HEK293 (cell line): ENCODE data around the gene TRMT112.

Source experiments
- GLI2 ChIP-seq: fragments of 450-650 bp; formaldehyde crosslinking; IDR thresholded peaks from 2 replicates; pipeline ENCODE4; 2017; ENCODE audit warnings: missing biosample characterization, missing genetic modification characterization, low read depth, borderline replicate concordance
- GLI4 ChIP-seq: fragments of 450-650 bp; formaldehyde crosslinking; IDR thresholded peaks from 2 replicates; pipeline ENCODE4 v1.5.1; 2016; ENCODE audit warnings: missing biosample characterization, missing genetic modification characterization
- GLIS1 ChIP-seq: fragments of 450-650 bp; formaldehyde crosslinking; IDR thresholded peaks from 2 replicates; pipeline ENCODE4 v1.5.1; 2016; ENCODE audit warnings: missing biosample characterization, missing genetic modification characterization
- HOXC10 ChIP-seq: sonication (generic); formaldehyde crosslinking; IDR thresholded peaks from 2 replicates; pipeline ENCODE4 v1.8.1; 2023; ENCODE audit warnings: mild to moderate bottlenecking, missing genetic modification reagents
- KLF9 ChIP-seq: fragments of 450-650 bp; formaldehyde crosslinking; IDR thresholded peaks from 2 replicates; pipeline ENCODE4 v1.5.1; 2016; ENCODE audit warnings: missing biosample characterization, missing genetic modification characterization, low read depth
- SCRT1 ChIP-seq: fragments of 450-650 bp; formaldehyde crosslinking; IDR thresholded peaks from 2 replicates; pipeline ENCODE4 v1.5.1; 2016; ENCODE audit warnings: missing biosample characterization, missing genetic modification characterization, borderline replicate concordance
- SP7 ChIP-seq: fragments of 450-650 bp; formaldehyde crosslinking; IDR thresholded peaks from 2 replicates; pipeline ENCODE4 v1.5.1; 2016; ENCODE audit warnings: missing biosample characterization, missing genetic modification characterization
- ZBTB1 ChIP-seq: fragments of 450-650 bp; formaldehyde crosslinking; IDR thresholded peaks from 2 replicates; pipeline ENCODE4 v1.5.1; 2016; ENCODE audit warnings: missing biosample characterization, missing genetic modification characterization
- ZFHX2 ChIP-seq: fragments of 450-650 bp; formaldehyde crosslinking; conservative IDR thresholded peaks from 2 replicates; pipeline ENCODE4 v1.5.1; 2016; ENCODE audit warnings: missing biosample characterization, missing genetic modification characterization
- ZNF10 ChIP-seq: fragments of 450-650 bp; formaldehyde crosslinking; IDR thresholded peaks from 2 replicates; pipeline ENCODE4 v1.5.1; 2017; ENCODE audit warnings: missing biosample characterization, missing genetic modification characterization
- ZNF121 ChIP-seq: fragments of 450-650 bp; formaldehyde crosslinking; IDR thresholded peaks from 2 replicates; pipeline ENCODE4 v1.5.1; 2016; ENCODE audit warnings: missing biosample characterization, missing genetic modification characterization
- ZNF140 ChIP-seq: fragments of 450-650 bp; formaldehyde crosslinking; IDR thresholded peaks from 2 replicates; pipeline ENCODE4 v1.5.1; 2016; ENCODE audit warnings: missing biosample characterization, missing genetic modification characterization
- ZNF157 ChIP-seq: fragments of 450-650 bp; formaldehyde crosslinking; IDR thresholded peaks from 2 replicates; pipeline ENCODE4 v1.5.1; 2016; ENCODE audit warnings: missing biosample characterization, missing genetic modification characterization
- ZNF169 ChIP-seq: fragments of 450-650 bp; formaldehyde crosslinking; IDR thresholded peaks from 2 replicates; pipeline ENCODE4 v1.5.1; 2016; ENCODE audit warnings: missing biosample characterization, missing genetic modification characterization
- ZNF184 ChIP-seq: fragments of 450-650 bp; IDR thresholded peaks from 2 replicates; pipeline ENCODE4 v1.5.1; 2018; ENCODE audit warnings: missing biosample characterization, mild to moderate bottlenecking, missing genetic modification characterization
- ZNF311 ChIP-seq: fragments of 450-650 bp; formaldehyde crosslinking; IDR thresholded peaks from 2 replicates; pipeline ENCODE4 v1.5.1; 2017; ENCODE audit warnings: missing biosample characterization, missing genetic modification characterization, borderline replicate concordance
- ZNF354C ChIP-seq: fragments of 450-650 bp; formaldehyde crosslinking; IDR thresholded peaks from 2 replicates; pipeline ENCODE4 v1.5.1; 2016; ENCODE audit warnings: missing biosample characterization, missing genetic modification characterization, low read depth, borderline replicate concordance
- ZNF426 ChIP-seq: fragments of 450-650 bp; formaldehyde crosslinking; IDR thresholded peaks from 2 replicates; pipeline ENCODE4 v1.5.1; 2017; ENCODE audit warnings: missing biosample characterization, missing genetic modification characterization, mild to moderate bottlenecking, inconsistent platforms, moderate library complexity
- ZNF473 ChIP-seq: fragments of 450-650 bp; formaldehyde crosslinking; IDR thresholded peaks from 2 replicates; pipeline ENCODE4 v1.5.1; 2017; ENCODE audit warnings: missing biosample characterization, missing genetic modification characterization
- ZNF600 ChIP-seq: fragments of 450-650 bp; formaldehyde crosslinking; IDR thresholded peaks from 2 replicates; pipeline ENCODE4 v1.5.1; 2016; ENCODE audit warnings: missing biosample characterization, missing genetic modification characterization
- ZNF610 ChIP-seq: fragments of 450-650 bp; formaldehyde crosslinking; IDR thresholded peaks from 2 replicates; pipeline ENCODE4 v1.5.1; 2016; ENCODE audit warnings: missing biosample characterization, missing genetic modification characterization, borderline replicate concordance
- ZNF623 ChIP-seq: fragments of 450-650 bp; formaldehyde crosslinking; IDR thresholded peaks from 2 replicates; pipeline ENCODE4 v1.5.1; 2016; ENCODE audit warnings: missing biosample characterization, missing genetic modification characterization
- ZNF626 ChIP-seq: fragments of 450-650 bp; sonication (Bioruptor Pico); formaldehyde crosslinking; IDR thresholded peaks from 2 replicates; pipeline ENCODE4 v1.5.1; 2018; ENCODE audit warnings: missing biosample characterization, missing genetic modification characterization, inconsistent platforms
- TF ChIP-seq, protein P1 (sequence below): fragments of 450-650 bp; formaldehyde crosslinking; IDR thresholded peaks from 2 replicates; pipeline ENCODE4 v1.5.1; 2016; ENCODE audit warnings: missing biosample characterization, missing genetic modification characterization
- TF ChIP-seq, protein P2 (sequence below): fragments of 450-650 bp; formaldehyde crosslinking; IDR thresholded peaks from 2 replicates; pipeline ENCODE4 v1.5.1; 2016; ENCODE audit warnings: missing biosample characterization, missing genetic modification characterization
- TF ChIP-seq, protein P3 (sequence below): fragments of 450-650 bp; formaldehyde crosslinking; IDR thresholded peaks from 2 replicates; pipeline ENCODE4 v1.5.1; 2017; ENCODE audit warnings: missing biosample characterization, missing genetic modification characterization
- TF ChIP-seq, protein P4 (sequence below): fragments of 450-650 bp; formaldehyde crosslinking; IDR thresholded peaks from 2 replicates; pipeline ENCODE4 v1.5.1; 2016; ENCODE audit warnings: missing biosample characterization, missing genetic modification characterization
- TF ChIP-seq, protein P5 (sequence below): fragments of 450-650 bp; formaldehyde crosslinking; IDR thresholded peaks from 2 replicates; pipeline ENCODE4 v1.5.1; 2016; ENCODE audit warnings: missing biosample characterization, missing genetic modification characterization
- TF ChIP-seq, protein P6 (sequence below): fragments of 450-650 bp; IDR thresholded peaks from 2 replicates; pipeline ENCODE4 v1.5.1; 2018; ENCODE audit warnings: missing biosample characterization, missing genetic modification characterization
- TF ChIP-seq, protein P7 (sequence below): fragments of 450-650 bp; IDR thresholded peaks from 2 replicates; pipeline ENCODE4 v1.5.1; 2018; ENCODE audit warnings: missing biosample characterization, mild to moderate bottlenecking, missing genetic modification characterization

The TRMT112 gene

DNA sequence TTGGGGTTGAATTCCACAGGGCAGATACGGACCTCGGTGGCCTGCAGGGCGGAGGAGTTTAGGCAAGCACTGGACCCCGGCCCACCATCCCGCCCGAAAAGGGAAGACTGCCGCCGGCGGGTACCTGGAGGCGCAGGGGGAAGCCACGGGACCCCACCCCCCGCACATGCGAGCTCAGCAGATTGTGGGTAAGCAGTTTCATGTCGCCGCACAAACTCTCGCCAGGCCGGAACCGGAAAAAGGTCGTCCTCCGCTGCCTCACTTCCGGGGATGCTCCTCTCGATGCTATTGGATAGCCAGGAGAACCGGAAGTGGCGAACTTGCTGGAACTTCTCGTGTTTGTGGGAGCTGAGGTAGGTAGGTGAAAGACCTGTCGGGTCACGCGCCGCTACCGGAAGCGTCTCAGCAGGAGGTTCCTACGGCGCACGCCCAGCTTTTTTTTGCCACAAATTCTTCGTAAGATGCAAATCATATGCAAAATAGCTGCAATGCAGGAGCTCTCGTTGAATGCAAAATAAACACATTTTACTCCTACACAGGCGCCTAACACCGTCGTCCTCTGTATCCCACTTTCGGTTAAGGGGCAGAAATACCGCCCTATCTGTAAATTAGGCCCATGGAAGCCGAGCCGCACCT, at the start of gene TRMT112 (continued):
- TF ChIP-seq ZNF610 (no peak), GLI4 (tag by site-specific recombination) (no peak), ZNF354C (tag by site-specific recombination) (no peak), GLI2 (no peak), SCRT1 (tag by site-specific recombination) (no peak), ZNF311 (tag by site-specific recombination) (no peak), ZNF140 (tag by site-specific recombination) (no peak), ZNF157 (tag by site-specific recombination) (no peak), ZNF600 (tag by site-specific recombination) (no peak), ZNF623 (tag by site-specific recombination) (no peak), ZBTB1 (tag by site-specific recombination) (no peak), GLIS1 (peak; percentile 36), ZNF184 (tag by site-specific recombination) (no peak), ZNF426 (no peak), ZNF10 (tag by site-specific recombination) (no peak), ZNF626 (no peak), ZFHX2 (peak; percentile 28), ZNF121 (tag by site-specific recombination) (no peak), HOXC10 (CRISPR knock-in tag) (no peak), KLF9 (tag by site-specific recombination) (peak; percentile 66), SP7 (tag by site-specific recombination) (0 out of 2 replicates have a peak, but pooled peaks have one; percentile 46), ZNF169 (no peak), ZNF473 (tag by site-specific recombination) (no peak)
- TF ChIP-seq, protein P1, sequence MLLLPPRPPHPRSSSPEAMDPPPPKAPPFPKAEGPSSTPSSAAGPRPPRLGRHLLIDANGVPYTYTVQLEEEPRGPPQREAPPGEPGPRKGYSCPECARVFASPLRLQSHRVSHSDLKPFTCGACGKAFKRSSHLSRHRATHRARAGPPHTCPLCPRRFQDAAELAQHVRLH (tag by site-specific recombination), result peak; percentile 97
- TF ChIP-seq, protein P2, sequence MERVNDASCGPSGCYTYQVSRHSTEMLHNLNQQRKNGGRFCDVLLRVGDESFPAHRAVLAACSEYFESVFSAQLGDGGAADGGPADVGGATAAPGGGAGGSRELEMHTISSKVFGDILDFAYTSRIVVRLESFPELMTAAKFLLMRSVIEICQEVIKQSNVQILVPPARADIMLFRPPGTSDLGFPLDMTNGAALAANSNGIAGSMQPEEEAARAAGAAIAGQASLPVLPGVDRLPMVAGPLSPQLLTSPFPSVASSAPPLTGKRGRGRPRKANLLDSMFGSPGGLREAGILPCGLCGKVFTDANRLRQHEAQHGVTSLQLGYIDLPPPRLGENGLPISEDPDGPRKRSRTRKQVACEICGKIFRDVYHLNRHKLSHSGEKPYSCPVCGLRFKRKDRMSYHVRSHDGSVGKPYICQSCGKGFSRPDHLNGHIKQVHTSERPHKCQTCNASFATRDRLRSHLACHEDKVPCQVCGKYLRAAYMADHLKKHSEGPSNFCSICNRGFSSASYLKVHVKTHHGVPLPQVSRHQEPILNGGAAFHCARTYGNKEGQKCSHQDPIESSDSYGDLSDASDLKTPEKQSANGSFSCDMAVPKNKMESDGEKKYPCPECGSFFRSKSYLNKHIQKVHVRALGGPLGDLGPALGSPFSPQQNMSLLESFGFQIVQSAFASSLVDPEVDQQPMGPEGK (tag by site-specific recombination), result peak; percentile 82
- TF ChIP-seq, protein P3, sequence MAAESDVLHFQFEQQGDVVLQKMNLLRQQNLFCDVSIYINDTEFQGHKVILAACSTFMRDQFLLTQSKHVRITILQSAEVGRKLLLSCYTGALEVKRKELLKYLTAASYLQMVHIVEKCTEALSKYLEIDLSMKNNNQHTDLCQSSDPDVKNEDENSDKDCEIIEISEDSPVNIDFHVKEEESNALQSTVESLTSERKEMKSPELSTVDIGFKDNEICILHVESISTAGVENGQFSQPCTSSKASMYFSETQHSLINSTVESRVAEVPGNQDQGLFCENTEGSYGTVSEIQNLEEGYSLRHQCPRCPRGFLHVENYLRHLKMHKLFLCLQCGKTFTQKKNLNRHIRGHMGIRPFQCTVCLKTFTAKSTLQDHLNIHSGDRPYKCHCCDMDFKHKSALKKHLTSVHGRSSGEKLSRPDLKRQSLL (tag by site-specific recombination), result no peak
- TF ChIP-seq, protein P4, sequence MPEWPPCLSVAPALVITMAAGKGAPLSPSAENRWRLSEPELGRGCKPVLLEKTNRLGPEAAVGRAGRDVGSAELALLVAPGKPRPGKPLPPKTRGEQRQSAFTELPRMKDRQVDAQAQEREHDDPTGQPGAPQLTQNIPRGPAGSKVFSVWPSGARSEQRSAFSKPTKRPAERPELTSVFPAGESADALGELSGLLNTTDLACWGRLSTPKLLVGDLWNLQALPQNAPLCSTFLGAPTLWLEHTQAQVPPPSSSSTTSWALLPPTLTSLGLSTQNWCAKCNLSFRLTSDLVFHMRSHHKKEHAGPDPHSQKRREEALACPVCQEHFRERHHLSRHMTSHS, result no peak
- TF ChIP-seq, protein P5, sequence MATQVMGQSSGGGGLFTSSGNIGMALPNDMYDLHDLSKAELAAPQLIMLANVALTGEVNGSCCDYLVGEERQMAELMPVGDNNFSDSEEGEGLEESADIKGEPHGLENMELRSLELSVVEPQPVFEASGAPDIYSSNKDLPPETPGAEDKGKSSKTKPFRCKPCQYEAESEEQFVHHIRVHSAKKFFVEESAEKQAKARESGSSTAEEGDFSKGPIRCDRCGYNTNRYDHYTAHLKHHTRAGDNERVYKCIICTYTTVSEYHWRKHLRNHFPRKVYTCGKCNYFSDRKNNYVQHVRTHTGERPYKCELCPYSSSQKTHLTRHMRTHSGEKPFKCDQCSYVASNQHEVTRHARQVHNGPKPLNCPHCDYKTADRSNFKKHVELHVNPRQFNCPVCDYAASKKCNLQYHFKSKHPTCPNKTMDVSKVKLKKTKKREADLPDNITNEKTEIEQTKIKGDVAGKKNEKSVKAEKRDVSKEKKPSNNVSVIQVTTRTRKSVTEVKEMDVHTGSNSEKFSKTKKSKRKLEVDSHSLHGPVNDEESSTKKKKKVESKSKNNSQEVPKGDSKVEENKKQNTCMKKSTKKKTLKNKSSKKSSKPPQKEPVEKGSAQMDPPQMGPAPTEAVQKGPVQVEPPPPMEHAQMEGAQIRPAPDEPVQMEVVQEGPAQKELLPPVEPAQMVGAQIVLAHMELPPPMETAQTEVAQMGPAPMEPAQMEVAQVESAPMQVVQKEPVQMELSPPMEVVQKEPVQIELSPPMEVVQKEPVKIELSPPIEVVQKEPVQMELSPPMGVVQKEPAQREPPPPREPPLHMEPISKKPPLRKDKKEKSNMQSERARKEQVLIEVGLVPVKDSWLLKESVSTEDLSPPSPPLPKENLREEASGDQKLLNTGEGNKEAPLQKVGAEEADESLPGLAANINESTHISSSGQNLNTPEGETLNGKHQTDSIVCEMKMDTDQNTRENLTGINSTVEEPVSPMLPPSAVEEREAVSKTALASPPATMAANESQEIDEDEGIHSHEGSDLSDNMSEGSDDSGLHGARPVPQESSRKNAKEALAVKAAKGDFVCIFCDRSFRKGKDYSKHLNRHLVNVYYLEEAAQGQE (tag by site-specific recombination), result no peak
- TF ChIP-seq, protein P6, sequence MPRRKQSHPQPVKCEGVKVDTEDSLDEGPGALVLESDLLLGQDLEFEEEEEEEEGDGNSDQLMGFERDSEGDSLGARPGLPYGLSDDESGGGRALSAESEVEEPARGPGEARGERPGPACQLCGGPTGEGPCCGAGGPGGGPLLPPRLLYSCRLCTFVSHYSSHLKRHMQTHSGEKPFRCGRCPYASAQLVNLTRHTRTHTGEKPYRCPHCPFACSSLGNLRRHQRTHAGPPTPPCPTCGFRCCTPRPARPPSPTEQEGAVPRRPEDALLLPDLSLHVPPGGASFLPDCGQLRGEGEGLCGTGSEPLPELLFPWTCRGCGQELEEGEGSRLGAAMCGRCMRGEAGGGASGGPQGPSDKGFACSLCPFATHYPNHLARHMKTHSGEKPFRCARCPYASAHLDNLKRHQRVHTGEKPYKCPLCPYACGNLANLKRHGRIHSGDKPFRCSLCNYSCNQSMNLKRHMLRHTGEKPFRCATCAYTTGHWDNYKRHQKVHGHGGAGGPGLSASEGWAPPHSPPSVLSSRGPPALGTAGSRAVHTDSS (tag by site-specific recombination), result no peak
- TF ChIP-seq, protein P7, sequence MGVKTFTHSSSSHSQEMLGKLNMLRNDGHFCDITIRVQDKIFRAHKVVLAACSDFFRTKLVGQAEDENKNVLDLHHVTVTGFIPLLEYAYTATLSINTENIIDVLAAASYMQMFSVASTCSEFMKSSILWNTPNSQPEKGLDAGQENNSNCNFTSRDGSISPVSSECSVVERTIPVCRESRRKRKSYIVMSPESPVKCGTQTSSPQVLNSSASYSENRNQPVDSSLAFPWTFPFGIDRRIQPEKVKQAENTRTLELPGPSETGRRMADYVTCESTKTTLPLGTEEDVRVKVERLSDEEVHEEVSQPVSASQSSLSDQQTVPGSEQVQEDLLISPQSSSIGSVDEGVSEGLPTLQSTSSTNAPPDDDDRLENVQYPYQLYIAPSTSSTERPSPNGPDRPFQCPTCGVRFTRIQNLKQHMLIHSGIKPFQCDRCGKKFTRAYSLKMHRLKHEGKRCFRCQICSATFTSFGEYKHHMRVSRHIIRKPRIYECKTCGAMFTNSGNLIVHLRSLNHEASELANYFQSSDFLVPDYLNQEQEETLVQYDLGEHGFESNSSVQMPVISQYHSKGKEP (tag by site-specific recombination), result no peak
